H9 (cell line): ENCODE measurements around the gene SMYD2. TPM values are rescaled to one million over a fixed set of nuclear protein-coding genes. Genes with fewer than 3 reads are reported as not detected.
A peak's percentile ranks its signal among the peaks of the same experiment; 100 is the strongest.

Experiments used
- DNase-seq: peaks from one replicate; pipeline ENCODE4 v3.0.0-alpha.2; 2017
- H2AFZ ChIP-seq: one replicate; pipeline ENCODE4 v1.6.1; 2013; ENCODE audit warnings: mild to moderate bottlenecking, low read length, control low read depth, moderate library complexity
- H2AK5ac ChIP-seq: 2 replicates; pipeline ENCODE4 v1.6.1; 2013; ENCODE audit warnings: low read length, control low read depth, mixed read lengths; ENCODE audit not compliant: insufficient read length
- H2BK120ac ChIP-seq: one replicate; pipeline ENCODE4 v1.6.1; 2013; ENCODE audit warnings: low read depth, mild to moderate bottlenecking, low read length, control low read depth, inconsistent platforms; ENCODE audit not compliant: poor library complexity, severe bottlenecking
- H2BK12ac ChIP-seq: 2 replicates; pipeline ENCODE4 v1.6.1; 2013; ENCODE audit warnings: low read length, control low read depth, mixed read lengths, low read depth; ENCODE audit not compliant: insufficient read length
- H2BK15ac ChIP-seq: 2 replicates; pipeline ENCODE4 v1.6.1; 2013; ENCODE audit warnings: low read depth, low read length, control low read depth
- H2BK20ac ChIP-seq: one replicate; pipeline ENCODE4 v1.6.1; 2013; ENCODE audit warnings: low read depth, mild to moderate bottlenecking, low read length, control low read depth, inconsistent platforms; ENCODE audit not compliant: poor library complexity, severe bottlenecking
- H2BK5ac ChIP-seq: 2 replicates; pipeline ENCODE4 v1.6.1; 2013; ENCODE audit warnings: low read length, control low read depth, mixed read lengths; ENCODE audit not compliant: insufficient read length
- H3K14ac ChIP-seq: 2 replicates; pipeline ENCODE4 v1.6.1; 2013; ENCODE audit warnings: low read length, control low read depth; ENCODE audit not compliant: insufficient read depth
- H3K18ac ChIP-seq: 2 replicates; pipeline ENCODE4 v1.6.1; 2013; ENCODE audit warnings: low read depth, mild to moderate bottlenecking, mixed read lengths, low read length, control low read depth; ENCODE audit not compliant: insufficient read length
- H3K23ac ChIP-seq: 2 replicates; pipeline ENCODE4 v1.6.1; 2013; ENCODE audit warnings: low read length, control low read depth, mixed read lengths, low read depth; ENCODE audit not compliant: insufficient read length
- H3K23me2 ChIP-seq: 2 replicates; pipeline ENCODE4 v1.6.1; 2013; ENCODE audit warnings: low read depth, mild to moderate bottlenecking, mixed read lengths, low read length, control low read depth; ENCODE audit not compliant: insufficient read length, poor library complexity, severe bottlenecking
- H3K27ac ChIP-seq: 2 replicates; pipeline ENCODE4 v1.5.1; 2013; ENCODE audit warnings: low read length, control low read depth, mixed read lengths, low read depth; ENCODE audit not compliant: insufficient read length
- H3K27me3 ChIP-seq: 2 replicates; pipeline ENCODE4 v1.6.1; 2013; ENCODE audit warnings: low read length, control low read depth, inconsistent platforms; ENCODE audit not compliant: insufficient read depth
- H3K4ac ChIP-seq: 2 replicates; pipeline ENCODE4 v1.6.1; 2013; ENCODE audit warnings: low read depth, mild to moderate bottlenecking, control low read depth, inconsistent platforms, low read length, moderate library complexity
- H3K4me1 ChIP-seq: 2 replicates; pipeline ENCODE4 v1.6.1; 2013; ENCODE audit warnings: low read length, control low read depth, inconsistent platforms; ENCODE audit not compliant: insufficient read depth
- H3K4me2 ChIP-seq: 2 replicates; pipeline ENCODE4 v1.6.1; 2013; ENCODE audit warnings: low read length, control low read depth, mixed read lengths; ENCODE audit not compliant: insufficient read length, insufficient read depth
- H3K56ac ChIP-seq: 2 replicates; pipeline ENCODE4 v1.6.1; 2013; ENCODE audit warnings: low read depth, mild to moderate bottlenecking, mixed read lengths, low read length, control low read depth; ENCODE audit not compliant: insufficient read length
- H3K79me1 ChIP-seq: 2 replicates; pipeline ENCODE4 v1.6.1; 2013; ENCODE audit warnings: low read depth, mild to moderate bottlenecking, moderate library complexity, low read length, control low read depth, inconsistent platforms; ENCODE audit not compliant: insufficient read depth, poor library complexity, severe bottlenecking
- H3K79me2 ChIP-seq: 2 replicates; pipeline ENCODE4 v1.6.1; 2013; ENCODE audit warnings: low read length, control low read depth, inconsistent platforms; ENCODE audit not compliant: insufficient read depth
- H3K9ac ChIP-seq: 2 replicates; pipeline ENCODE4 v1.6.1; 2013; ENCODE audit warnings: low read length, control low read depth, mixed read lengths; ENCODE audit not compliant: insufficient read length; ENCODE audit errors: extremely low read depth
- H3K9me3 ChIP-seq: one replicate; pipeline ENCODE4 v1.6.1; 2013; ENCODE audit warnings: low read depth, low read length, inconsistent platforms; ENCODE audit not compliant: control insufficient read depth
- H3T11ph ChIP-seq: one replicate; pipeline ENCODE4 v1.6.1; 2013; ENCODE audit warnings: mild to moderate bottlenecking, low read length, control low read depth, inconsistent platforms
- H4K20me1 ChIP-seq: one replicate; pipeline ENCODE4 v1.6.1; 2013; ENCODE audit not compliant: control insufficient read depth, insufficient read length, insufficient read depth
- H4K5ac ChIP-seq: 2 replicates; pipeline ENCODE4 v1.6.1; 2013; ENCODE audit warnings: low read depth, mild to moderate bottlenecking, mixed read lengths, low read length, control low read depth; ENCODE audit not compliant: insufficient read length
- H4K8ac ChIP-seq: replicated peaks from 2 replicates; pipeline ENCODE4 v1.6.1; 2013; ENCODE audit warnings: low read length, control low read depth, mixed read lengths, low read depth; ENCODE audit not compliant: insufficient read length
- H4K91ac ChIP-seq: 2 replicates; pipeline ENCODE4 v1.6.1; 2013; ENCODE audit warnings: low read depth, mild to moderate bottlenecking, moderate library complexity, mixed read lengths, low read length, control low read depth; ENCODE audit not compliant: insufficient read length
- H3K27ac Mint-ChIP-seq, 3 experiments: 2 replicates in 2 of 3; 3 replicates in 1 of 3; pipeline ENCODE4 v1.8.0; 2020 to 2021; ENCODE audit warnings: mixed read lengths in 3 of 3, mild to moderate bottlenecking in 1 of 3, moderate library complexity in 1 of 3
- H3K27me3 Mint-ChIP-seq: 2 replicates; pipeline ENCODE4 v1.8.0; 2021; ENCODE audit warnings: low read depth, mild to moderate bottlenecking, moderate library complexity, mixed read lengths
- H3K36me3 Mint-ChIP-seq, 3 experiments: 2 replicates in 2 of 3; 3 replicates in 1 of 3; pipeline ENCODE4 v1.8.0; 2020 to 2021; ENCODE audit warnings: low read depth in 3 of 3, mixed read lengths in 3 of 3; ENCODE audit not compliant: insufficient read depth in 1 of 3
- H3K4me1 Mint-ChIP-seq, 2 experiments: 2 replicates each; pipeline ENCODE4 v1.8.0; 2020; ENCODE audit warnings: mixed read lengths in 2 of 2
- H3K4me3 Mint-ChIP-seq, 2 experiments: 2 replicates in 1 of 2; 3 replicates in 1 of 2; pipeline ENCODE4 v1.8.0; 2020 to 2021; ENCODE audit warnings: mild to moderate bottlenecking in 2 of 2, mixed read lengths in 2 of 2, moderate library complexity in 1 of 2
- H3K9me3 Mint-ChIP-seq, 2 experiments: 2 replicates in 1 of 2; 3 replicates in 1 of 2; pipeline ENCODE4 v1.8.0; 2020; ENCODE audit warnings: mild to moderate bottlenecking in 2 of 2, mixed read lengths in 2 of 2, moderate library complexity in 1 of 2
- WGBS: extraction: QIAGEN DNeasy Blood & Tissue Kit; methylation state at CpG from one replicate; pipeline ENCODE4 v1.1.7; 2013; ENCODE audit warnings: missing lambda C conversion rate, low lambda C conversion rate, mixed read lengths; ENCODE audit not compliant: insufficient read length; ENCODE audit errors: extremely low coverage; 5-methylcytosine and 5-hydroxymethylcytosine counted together
- total RNA-seq: library from RNA; stranded (reverse); gene quantifications from 2 replicates; pipeline ENCODE4 v1.2.1, GENCODE V29; 2021
- TF ChIP-seq, protein P1 (sequence below): fragments of 200-600 bp; sonication (generic); conservative IDR thresholded peaks from 3 replicates; pipeline ENCODE4 v1.8.0; 2021; ENCODE audit warnings: antibody characterized with exemption, mild to moderate bottlenecking

SMYD2 gene
- total RNA-seq, 1 experiment from 2014 or later = 10.9 TPM

DNA sequence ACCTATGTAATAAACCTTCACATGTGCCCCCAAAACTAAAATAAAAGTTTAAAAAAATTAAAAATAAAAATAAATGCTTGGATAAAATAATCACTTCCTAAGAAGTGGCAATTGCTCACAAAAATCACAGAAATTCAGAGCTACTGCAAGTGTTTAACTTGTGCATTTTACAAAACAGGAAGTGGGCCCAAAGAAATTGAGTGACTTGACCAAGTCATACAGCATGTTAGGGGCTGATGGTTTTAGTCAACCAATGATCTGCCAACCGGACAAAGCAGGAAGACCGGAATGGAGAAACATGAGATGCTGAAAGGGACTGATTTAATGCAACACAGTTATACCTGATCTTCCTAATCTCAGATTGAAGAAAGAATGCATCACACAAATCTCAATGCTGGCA lies 96.5 kb downstream of the SMYD2 start:
- Histone ChIP-seq H4K8ac (no peak overlapping the region), H2BK120ac (no peak overlapping the region), H2AFZ (no peak overlapping the region), H4K20me1 (no peaks in the 10 kb centered on the region), H2BK20ac (no peak overlapping the region), H3K23me2 (no peaks in the 10 kb centered on the region), H3K4me1 (peaks cover 8% of the 10 kb centered on the region; the same call in 1 of the 2 replicates), H3K79me2 (no peaks in the 10 kb centered on the region), H4K91ac (no peak overlapping the region), H2BK15ac (no peak overlapping the region), H3K27me3 (no peaks in the 10 kb centered on the region), H3K18ac (no peak overlapping the region), H3K4me2 (no peak overlapping the region), H2AK5ac (no peak overlapping the region), H2BK5ac (no peak overlapping the region), H3K4ac (no peak overlapping the region), H3K9ac (no peak overlapping the region), H3T11ph (no peak overlapping the region), H4K5ac (no peak overlapping the region), H2BK12ac (no peak overlapping the region), H3K9me3 (no peaks in the 10 kb centered on the region), H3K14ac (no peak overlapping the region), H3K27ac (no peak overlapping the region), H3K79me1 (peaks cover 7% of the 10 kb centered on the region), H3K23ac (no peak overlapping the region), H3K56ac (no peak overlapping the region)
- peak overlapping the region in 1 of 3 experiments; percentile 47; a peak in 1 of 7 replicates for H3K27ac Mint-ChIP-seq
- H3K27me3 Mint-ChIP-seq = no peaks in the 10 kb centered on the region
- no CpG with 5 or more reads among the region's 2 CpGs for WGBS
- TF ChIP-seq, protein P1, sequence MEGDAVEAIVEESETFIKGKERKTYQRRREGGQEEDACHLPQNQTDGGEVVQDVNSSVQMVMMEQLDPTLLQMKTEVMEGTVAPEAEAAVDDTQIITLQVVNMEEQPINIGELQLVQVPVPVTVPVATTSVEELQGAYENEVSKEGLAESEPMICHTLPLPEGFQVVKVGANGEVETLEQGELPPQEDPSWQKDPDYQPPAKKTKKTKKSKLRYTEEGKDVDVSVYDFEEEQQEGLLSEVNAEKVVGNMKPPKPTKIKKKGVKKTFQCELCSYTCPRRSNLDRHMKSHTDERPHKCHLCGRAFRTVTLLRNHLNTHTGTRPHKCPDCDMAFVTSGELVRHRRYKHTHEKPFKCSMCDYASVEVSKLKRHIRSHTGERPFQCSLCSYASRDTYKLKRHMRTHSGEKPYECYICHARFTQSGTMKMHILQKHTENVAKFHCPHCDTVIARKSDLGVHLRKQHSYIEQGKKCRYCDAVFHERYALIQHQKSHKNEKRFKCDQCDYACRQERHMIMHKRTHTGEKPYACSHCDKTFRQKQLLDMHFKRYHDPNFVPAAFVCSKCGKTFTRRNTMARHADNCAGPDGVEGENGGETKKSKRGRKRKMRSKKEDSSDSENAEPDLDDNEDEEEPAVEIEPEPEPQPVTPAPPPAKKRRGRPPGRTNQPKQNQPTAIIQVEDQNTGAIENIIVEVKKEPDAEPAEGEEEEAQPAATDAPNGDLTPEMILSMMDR = no peak
- no peaks in the 10 kb centered on the region for H3K9me3 Mint-ChIP-seq
- H3K4me1 Mint-ChIP-seq = peaks cover 31 to 36% of the 10 kb centered on the region in 2 experiments
- H3K36me3 Mint-ChIP-seq = peaks cover 6 to 51% (median 28%) of the 10 kb centered on the region in 3 experiments; a peak in 5 of 7 replicates
- no peak for DNase-seq
- H3K4me3 Mint-ChIP-seq = no peak overlapping the region
